ENCODE measurements around the gene C15orf39.
"Not testable (repeated sequence)": the region's sequence is repeated elsewhere in the genome, so short reads cannot be mapped to it uniquely, and the experiment has no call there.

Gene C15orf39

GRCh38 chr15:75232826-75233503, 31.3 kb downstream of the C15orf39 start:
- peak; percentile 41 for DNase-seq

GRCh38 chr15:75233504-75234190, 32.0 kb downstream of the C15orf39 start:
- DNase-seq: peak; percentile 43

GRCh38 chr15:75234191-75234810, 32.6 kb downstream of the C15orf39 start:
- DNase-seq: no peak

- peak; percentile 41 for DNase-seq
These were observed 33.5 kb downstream of the C15orf39 start for GRCh38 chr15:75235051-75235673.

GRCh38 chr15:75235760-75236729, 34.4 kb downstream of the C15orf39 start:
- no peak for DNase-seq

GRCh38 chr15:75237316-75237982, 35.8 kb downstream of the C15orf39 start:
- DNase-seq: peak; percentile 41

GRCh38 chr15:75238150-75238549, 36.5 kb downstream of the C15orf39 start:
- DNase-seq: no peak

- not testable (repeated sequence) for DNase-seq
These were observed 44.1 kb downstream of the C15orf39 start for GRCh38 chr15:75245741-75246140.

GRCh38 chr15:75248991-75249390, 47.3 kb downstream of the C15orf39 start:
- DNase-seq: not testable (repeated sequence)

- DNase-seq: no peak
These were observed 48.0 kb downstream of the C15orf39 start for GRCh38 chr15:75249726-75250125.

- not testable (repeated sequence) for DNase-seq
These were observed 49.7 kb downstream of the C15orf39 start for GRCh38 chr15:75251343-75251742.

GRCh38 chr15:75252285-75252684, 50.6 kb downstream of the C15orf39 start:
- DNase-seq: not testable (repeated sequence)

- DNase-seq: not testable (repeated sequence)
These were observed 56.4 kb downstream of the C15orf39 start, which contains the start of gene GOLGA6C for GRCh38 chr15:75258034-75258433. Gene GOLGA6C (plus strand): TSS chr15:75258334. CDS start chr15:75258599, 265 bp downstream.

- DNase-seq: not testable (repeated sequence)
These were observed 57.1 kb downstream of the C15orf39 start for GRCh38 chr15:75258620-75259343.

GRCh38 chr15:75259873-75260272, 58.2 kb downstream of the C15orf39 start:
- DNase-seq: not testable (repeated sequence)
